Activated naive CD4-positive, alpha-beta T cell treated with anti-CD3 and anti-CD28 coated beads, Interleukin-2, amount 50 U/mL, for 72 hours (primary cell): Measurements from ENCODE around the gene CBR4. TPM values are rescaled to one million over a fixed set of nuclear protein-coding genes. Genes with fewer than 3 reads are reported as not detected.

Experiments used
- ATAC-seq, 2 donors: fragments of 150-1000 bp; cut with Tn5 transposase; 2 replicates each; pipeline ENCODE4 v1.10.0; 2021; ENCODE audit warnings: mild to moderate bottlenecking in 2 of 2, moderate library complexity in 2 of 2
- DNase-seq, 2 donors: peaks; one replicate each; pipeline ENCODE4 v3.0.0; 2021 to 2022; ENCODE audit warnings: low spot score in 2 of 2
- H3K27ac Mint-ChIP-seq, 2 donors: one replicate each; pipeline ENCODE4 v1.8.0; 2022; ENCODE audit warnings: mild to moderate bottlenecking in 2 of 2, mixed read lengths in 2 of 2
- H3K36me3 Mint-ChIP-seq, 2 donors: one replicate each; pipeline ENCODE4 v1.8.0; 2022; ENCODE audit warnings: mixed read lengths in 2 of 2
- H3K9me3 Mint-ChIP-seq, 2 donors: one replicate each; pipeline ENCODE4 v1.8.0; 2022; ENCODE audit warnings: mixed read lengths in 2 of 2
- total RNA-seq, 2 donors: library from RNA; stranded (reverse); gene quantifications; one replicate each; pipeline ENCODE4 v1.2.3, GENCODE V29; 2022

Gene CBR4
- 10 to 100 TPM; 18.0 to 22.4 TPM for total RNA-seq

- H3K36me3 Mint-ChIP-seq = peaks cover 13 to 15% of the 10 kb centered on the region in 2 donors
These were observed at the start of gene CBR4 for GRCh38 chr4:169010125-169011023. CBR4 (minus strand) TSS chr4:169010255; CDS start chr4:169010089, 166 bp downstream.

DNA sequence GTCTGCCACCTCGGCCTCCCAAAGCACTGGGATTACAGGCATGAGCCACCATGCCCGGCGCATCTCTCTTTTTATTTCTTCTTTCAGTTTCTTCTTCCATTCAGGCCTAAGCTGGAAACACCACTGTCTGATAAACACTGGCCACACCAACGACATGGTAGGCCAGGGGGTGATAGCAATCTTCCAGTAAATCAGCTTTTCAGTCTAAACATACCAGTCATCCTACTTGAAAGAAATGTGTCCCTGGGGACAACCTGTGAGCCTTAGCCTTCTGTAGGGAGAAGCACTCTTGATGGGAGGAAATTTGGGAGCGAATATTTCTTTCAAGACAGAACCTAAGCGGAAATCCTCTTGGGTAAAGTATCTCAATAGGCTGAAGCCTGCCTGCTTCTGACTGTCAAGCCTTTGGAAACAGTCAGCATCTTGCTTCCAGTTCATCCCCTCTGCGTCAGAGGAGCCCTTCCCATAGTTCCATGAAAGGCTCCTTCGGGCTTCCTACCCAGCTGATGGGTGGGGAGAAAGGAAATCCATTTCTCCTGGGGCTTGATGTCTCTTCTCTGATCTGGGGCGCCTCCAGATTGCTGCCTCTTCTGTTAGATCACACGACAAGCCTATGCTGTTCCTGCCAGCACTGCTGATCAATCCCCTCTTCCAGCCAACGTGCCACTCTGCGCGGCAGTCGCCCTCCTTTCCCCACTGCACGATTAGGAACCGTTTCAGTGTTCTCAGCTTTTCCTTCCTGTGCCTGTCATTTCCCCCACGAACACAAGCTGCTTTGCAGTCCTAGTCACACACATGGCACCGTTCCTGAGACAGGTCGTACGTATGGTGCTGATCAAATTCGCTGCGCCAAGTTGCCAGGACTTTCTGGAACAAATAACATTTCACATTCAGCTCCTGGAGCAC, 49.5 kb upstream of the CBR4 start:
- peak overlapping the region in 1 of 2 donors; percentile 24 for H3K27ac Mint-ChIP-seq
- ATAC-seq = no peak

More at GRCh38 chr4:169010125-169011023, at the start of gene CBR4:
- no peaks in the 10 kb centered on the region for H3K9me3 Mint-ChIP-seq
- peak; percentile 89 to 94 for DNase-seq
- H3K27ac Mint-ChIP-seq = peak within 1 kb of the TSS; percentile 98 to 99
- peak; percentile 98 to 99 for ATAC-seq

GRCh38 chr4:169058312-169058711, 48.3 kb upstream of the CBR4 start:
- H3K9me3 Mint-ChIP-seq = no peaks in the 10 kb centered on the region
- H3K27ac Mint-ChIP-seq = no peak overlapping the region
- no peaks in the 10 kb centered on the region for H3K36me3 Mint-ChIP-seq
- ATAC-seq = no peak
- no peak for DNase-seq

More for the DNA sequence above, 49.5 kb upstream of the CBR4 start:
- no peaks in the 10 kb centered on the region for H3K9me3 Mint-ChIP-seq
- DNase-seq = no peak
- no peaks in the 10 kb centered on the region for H3K36me3 Mint-ChIP-seq

DNA sequence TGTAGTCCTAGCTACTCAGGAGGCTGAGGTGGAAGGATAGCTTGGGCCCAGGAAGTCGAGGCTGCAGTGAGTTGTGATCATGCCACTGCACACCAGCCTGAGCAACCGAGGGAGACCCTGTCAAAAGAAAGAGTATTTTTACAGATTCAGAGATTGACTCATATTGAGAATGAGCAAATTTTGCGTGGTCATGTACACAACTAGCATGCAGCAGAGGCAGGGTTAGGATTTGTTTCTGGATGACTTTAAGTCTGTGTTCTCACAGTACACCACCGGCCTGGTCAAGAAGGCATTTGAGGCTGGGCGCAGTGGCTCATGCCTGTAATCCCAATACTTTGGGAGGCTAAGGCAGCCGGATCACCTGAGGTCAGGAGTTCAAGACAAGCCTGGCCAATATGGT, 44.8 kb upstream of the CBR4 start:
- no peak overlapping the region for H3K27ac Mint-ChIP-seq
- ATAC-seq = no peak
- no peak for DNase-seq
- H3K36me3 Mint-ChIP-seq = no peaks in the 10 kb centered on the region
- no peaks in the 10 kb centered on the region for H3K9me3 Mint-ChIP-seq

DNA sequence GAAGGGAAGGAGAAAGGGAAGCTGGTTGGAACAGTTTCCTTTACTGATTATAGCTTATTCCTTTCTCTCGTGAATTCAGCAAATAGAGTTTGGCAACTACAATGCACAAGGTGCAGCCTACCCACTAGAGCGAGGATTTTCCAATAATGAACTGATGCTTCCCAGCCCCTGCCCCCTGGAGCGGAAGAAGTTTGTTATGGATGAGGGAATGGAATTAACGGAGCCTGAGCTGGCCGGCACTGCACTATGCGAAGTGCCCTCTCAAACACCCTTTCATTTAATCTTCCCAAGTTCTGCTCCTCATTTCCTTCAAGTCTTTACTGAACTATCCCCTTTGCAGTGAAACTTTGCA, 42.5 kb upstream of the CBR4 start:
- DNase-seq (no peak), ATAC-seq (no peak)
- Mint-ChIP-seq H3K36me3 (no peaks in the 10 kb centered on the region), H3K9me3 (no peaks in the 10 kb centered on the region), H3K27ac (no peak overlapping the region)

DNA sequence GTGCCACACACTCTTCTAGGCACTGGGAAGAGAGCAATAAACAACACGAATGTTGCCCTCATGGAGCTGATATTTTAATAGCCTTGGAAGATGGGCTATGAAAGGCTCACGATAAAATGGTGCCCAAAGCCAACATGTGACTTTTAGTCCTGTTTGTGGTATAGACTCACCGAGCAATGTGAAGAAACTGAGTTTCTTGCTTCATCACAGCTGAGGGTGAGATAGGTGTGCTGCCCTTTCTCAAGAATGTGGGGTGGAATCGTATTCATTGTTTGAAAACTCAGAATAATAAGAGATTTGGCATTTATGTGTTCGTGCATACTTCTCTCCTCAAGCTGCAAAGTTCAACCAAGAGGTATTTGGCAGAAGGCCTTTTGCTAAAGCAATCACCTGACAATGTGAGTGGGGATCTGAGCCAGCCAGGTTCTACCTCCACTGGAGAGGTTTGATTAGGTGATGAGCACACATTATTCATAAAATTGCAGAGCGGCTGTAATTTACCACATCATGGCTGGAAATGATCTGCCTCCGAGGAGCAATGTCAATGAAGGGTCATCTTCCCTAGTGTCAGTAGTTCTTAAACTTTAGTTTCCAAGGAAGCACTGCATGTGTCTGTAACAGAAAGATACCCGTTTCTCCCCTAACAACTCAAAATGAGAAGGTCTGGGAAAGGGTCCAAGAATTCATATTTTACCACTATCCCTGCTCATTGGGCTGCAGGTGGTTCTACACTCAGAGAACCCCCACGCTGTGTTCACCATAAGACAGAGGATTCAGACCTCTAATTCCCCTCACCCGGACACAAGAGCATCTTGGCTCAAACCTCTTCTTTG, 41.9 kb upstream of the CBR4 start:
- H3K9me3 Mint-ChIP-seq = no peaks in the 10 kb centered on the region
- ATAC-seq (no peak), DNase-seq (no peak)
- H3K27ac Mint-ChIP-seq = no peak overlapping the region
- no peaks in the 10 kb centered on the region for H3K36me3 Mint-ChIP-seq

DNA sequence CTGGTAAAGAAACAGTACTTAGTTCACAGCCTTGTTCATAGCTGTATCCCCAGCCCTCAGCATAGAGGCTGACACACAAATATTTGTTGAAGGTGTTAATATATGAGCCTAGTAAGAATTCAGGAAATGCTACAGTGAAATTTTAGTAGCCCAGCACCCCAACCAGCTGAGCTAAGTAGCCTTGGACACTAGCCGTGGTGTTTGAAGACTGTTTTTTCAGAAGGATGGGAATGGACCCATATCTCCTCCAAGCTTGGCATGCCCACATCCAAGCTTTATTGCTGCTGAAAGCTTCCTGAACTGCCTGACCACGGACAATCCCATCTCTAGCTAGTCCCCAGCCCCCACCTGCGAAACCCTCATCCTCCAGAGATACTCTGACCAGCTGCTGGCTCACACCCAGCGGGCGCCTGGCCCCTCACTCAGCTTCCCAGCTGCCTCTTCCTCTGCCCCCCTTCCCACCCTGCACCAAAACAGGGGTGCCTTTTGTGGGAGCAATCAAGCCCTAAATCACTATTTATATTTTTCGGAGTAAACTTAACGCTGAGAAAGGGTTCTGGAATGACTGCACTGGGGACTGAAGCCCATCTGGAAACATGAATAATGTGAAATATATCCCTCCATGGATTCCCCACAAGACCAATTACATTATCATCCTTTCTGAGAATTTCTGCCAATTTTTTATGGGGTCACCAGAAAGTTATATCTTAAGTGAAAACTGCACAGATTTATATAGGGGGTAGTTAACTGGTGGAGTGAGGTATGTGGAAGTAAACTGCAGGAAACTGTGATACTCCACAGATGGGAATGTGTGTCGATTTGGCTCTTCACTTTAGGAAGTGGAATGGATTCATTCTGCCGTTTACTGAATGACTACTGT, 41.1 kb upstream of the CBR4 start:
- Mint-ChIP-seq H3K27ac (no peak overlapping the region), H3K36me3 (no peaks in the 10 kb centered on the region), H3K9me3 (no peaks in the 10 kb centered on the region)
- ATAC-seq = no peak
- no peak for DNase-seq

- Mint-ChIP-seq H3K36me3 (no peaks in the 10 kb centered on the region), H3K27ac (no peak overlapping the region), H3K9me3 (no peaks in the 10 kb centered on the region)
- DNase-seq = no peak
- ATAC-seq = no peak
These were observed 40.2 kb upstream of the CBR4 start for GRCh38 chr4:169050284-169050683.

DNA sequence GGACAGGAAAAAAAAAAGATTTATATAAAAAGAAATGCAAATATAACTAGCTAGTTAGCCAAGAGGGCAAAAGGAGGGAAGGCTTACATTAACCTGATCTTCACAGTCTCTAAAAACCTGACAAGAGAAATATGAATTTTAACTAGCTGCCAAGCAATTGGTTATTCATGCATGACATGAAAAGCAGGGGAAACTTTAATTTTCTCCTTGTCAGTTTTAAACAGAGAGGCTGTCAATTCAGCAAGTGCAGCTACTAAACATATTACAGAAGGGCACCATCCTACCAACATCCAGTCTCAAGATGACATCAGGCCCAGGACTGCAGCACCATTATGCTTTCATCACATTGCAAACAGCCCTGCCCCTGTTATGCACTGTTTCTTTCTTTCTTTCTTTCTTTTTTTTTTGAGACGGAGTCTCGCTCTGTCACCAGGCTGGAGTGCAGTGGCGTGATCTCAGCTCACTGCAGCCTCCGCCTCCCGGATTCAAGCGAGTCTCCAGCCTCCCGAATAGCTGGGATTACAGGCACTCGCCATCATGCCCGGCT, 38.9 kb upstream of the CBR4 start:
- Mint-ChIP-seq H3K9me3 (no peaks in the 10 kb centered on the region), H3K27ac (no peak overlapping the region), H3K36me3 (no peaks in the 10 kb centered on the region)
- DNase-seq = no peak
- ATAC-seq = no peak

GRCh38 chr4:169047956-169048355, 37.9 kb upstream of the CBR4 start:
- DNase-seq (no peak), ATAC-seq (no peak)
- Mint-ChIP-seq H3K36me3 (no peaks in the 10 kb centered on the region), H3K9me3 (no peaks in the 10 kb centered on the region), H3K27ac (no peak overlapping the region)

DNA sequence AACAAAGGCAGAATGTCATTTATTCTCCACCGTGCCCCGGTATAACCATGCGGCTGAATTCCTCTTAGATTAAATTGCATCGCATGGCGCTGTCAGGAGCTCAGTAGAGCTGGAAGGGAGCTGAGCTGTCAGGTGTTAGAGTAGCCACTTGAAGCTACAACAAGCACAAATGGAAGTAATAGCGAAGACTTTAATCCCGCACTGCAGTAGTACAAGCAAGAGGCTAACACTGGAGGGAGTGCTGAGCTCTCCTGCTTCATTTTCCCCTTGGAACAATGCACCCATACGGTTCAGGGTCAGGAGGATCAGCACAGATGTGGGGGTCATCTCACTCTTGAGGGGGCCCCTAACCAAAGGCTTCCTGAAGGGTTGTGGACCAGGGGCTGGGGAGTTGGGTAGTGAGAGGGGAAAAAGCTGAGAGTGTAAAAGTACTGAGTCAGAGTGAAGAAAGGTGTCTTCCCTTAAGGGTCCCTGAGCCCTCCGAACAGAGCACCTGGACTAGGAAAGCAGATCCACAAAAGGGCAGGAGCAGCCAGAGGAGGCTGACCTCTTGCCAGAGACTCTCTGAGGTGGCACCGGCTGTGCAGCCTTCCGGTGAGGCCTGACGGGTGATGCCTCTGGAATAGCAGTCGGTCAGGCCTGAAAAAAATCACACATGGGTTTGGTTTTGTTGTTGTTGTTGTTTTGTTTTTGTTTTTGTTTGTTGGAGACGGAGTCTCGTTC, 36.0 kb upstream of the CBR4 start:
- ATAC-seq (no peak), DNase-seq (no peak)
- H3K9me3 Mint-ChIP-seq = no peaks in the 10 kb centered on the region
- H3K36me3 Mint-ChIP-seq = no peaks in the 10 kb centered on the region
- H3K27ac Mint-ChIP-seq = no peak overlapping the region

GRCh38 chr4:169044714-169045447, 34.8 kb upstream of the CBR4 start:
- DNase-seq (no peak), ATAC-seq (no peak)
- Mint-ChIP-seq H3K27ac (no peak overlapping the region), H3K9me3 (no peaks in the 10 kb centered on the region), H3K36me3 (no peaks in the 10 kb centered on the region)

DNA sequence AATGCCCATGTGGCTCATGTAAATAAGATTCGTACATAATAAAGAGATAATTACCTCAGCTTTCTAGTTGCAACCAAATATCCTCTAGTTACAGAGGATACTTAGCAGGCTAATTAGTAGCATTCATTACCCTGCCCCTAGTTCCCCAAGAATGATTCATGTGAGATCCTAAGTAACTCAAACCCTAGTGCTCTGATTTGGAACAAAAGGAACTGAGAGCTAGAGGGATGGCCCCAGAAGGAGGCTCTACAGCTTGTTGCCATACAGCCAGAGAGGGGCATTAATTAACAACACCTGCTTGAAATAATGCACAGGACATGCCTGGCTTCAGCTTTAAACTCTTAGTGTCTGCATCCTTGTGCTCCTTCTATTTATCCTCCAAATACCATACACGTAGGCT, 32.6 kb upstream of the CBR4 start:
- no peaks in the 10 kb centered on the region for H3K9me3 Mint-ChIP-seq
- no peak overlapping the region for H3K27ac Mint-ChIP-seq
- ATAC-seq (no peak), DNase-seq (no peak)
- no peaks in the 10 kb centered on the region for H3K36me3 Mint-ChIP-seq

DNA sequence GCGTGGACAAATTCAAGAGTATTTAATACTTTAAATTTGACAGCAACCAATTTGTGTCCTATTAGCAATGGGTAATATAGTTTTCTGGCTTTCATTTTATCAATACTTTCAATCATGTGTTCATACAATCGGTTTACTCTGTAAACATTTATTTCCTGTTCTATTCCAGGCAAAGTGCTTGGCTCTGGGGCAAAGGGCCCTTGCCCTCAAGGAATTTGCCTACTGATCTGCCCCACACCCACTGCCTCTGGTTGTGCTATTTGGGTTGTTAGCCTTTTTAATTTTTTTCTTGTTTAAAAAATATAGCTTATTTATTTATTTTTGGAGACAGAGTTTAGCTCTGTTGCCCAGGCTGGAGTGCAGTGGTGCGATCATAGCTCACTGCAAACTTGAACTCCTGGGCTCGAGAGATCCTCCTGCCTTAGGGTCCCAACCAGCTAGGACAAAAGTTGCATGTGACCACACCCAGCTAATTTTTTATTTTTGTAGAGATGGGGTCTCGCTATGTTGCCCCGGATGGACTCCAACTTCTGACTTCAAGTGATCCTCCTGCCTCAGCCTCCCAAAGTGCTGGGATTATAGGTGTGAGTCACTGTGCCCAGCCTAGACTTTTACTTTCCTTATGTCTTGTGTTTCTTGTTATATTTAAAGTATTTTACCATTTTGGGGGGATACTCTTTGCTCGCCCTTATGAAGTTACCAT, 30.7 kb upstream of the CBR4 start:
- Mint-ChIP-seq H3K27ac (no peak overlapping the region), H3K36me3 (no peaks in the 10 kb centered on the region), H3K9me3 (no peaks in the 10 kb centered on the region)
- ATAC-seq = no peak
- DNase-seq = no peak
